K562 (cell line): Measurements from ENCODE around the gene GPR176. TPM values are rescaled to one million over a fixed set of nuclear protein-coding genes. Genes with fewer than 3 reads are reported as not detected.

ENCODE experiments used
- ATF7 ChIP-seq: fragments of 450-650 bp; IDR thresholded peaks from 2 replicates; pipeline ENCODE4 v1.7.1; 2014; ENCODE audit warnings: mild to moderate bottlenecking, moderate library complexity
- EP300 ChIP-seq: IDR thresholded peaks from 2 replicates; pipeline ENCODE4 v1.6.1; 2012; ENCODE audit warnings: low read length, improper control_type of control experiment
- JUND ChIP-seq, 2 experiments: IDR thresholded peaks; 2 replicates in 1 of 2; 3 replicates in 1 of 2; pipeline ENCODE4 v1.6.1; 2011; ENCODE audit warnings: borderline replicate concordance in 2 of 2, low read depth in 2 of 2, low read length in 2 of 2, improper control_type of control experiment in 1 of 2, missing biosample characterization in 1 of 2, missing genetic modification characterization in 1 of 2, missing genetic modification reagents in 1 of 2
- MAFF ChIP-seq: IDR thresholded peaks from 2 replicates; pipeline ENCODE4 v1.6.1; 2012; ENCODE audit warnings: low read length, improper control_type of control experiment
- MECOM ChIP-seq: fragments of 250-450 bp; sonication (Bioruptor Pico); IDR thresholded peaks from 2 replicates; pipeline ENCODE4 v1.8.0; 2022; ENCODE audit warnings: inconsistent platforms
- POLR2B ChIP-seq: fragments of 450-650 bp; IDR thresholded peaks from 2 replicates; pipeline ENCODE4 v1.6.1; 2018; ENCODE audit warnings: low read depth; ENCODE audit not compliant: partially characterized antibody
- RBM34 ChIP-seq: fragments of 200-400 bp; formaldehyde crosslinking; IDR thresholded peaks from 2 replicates; pipeline ENCODE4 v1.6.1; 2018; ENCODE audit warnings: low read length, borderline replicate concordance; ENCODE audit not compliant: insufficient read depth
- ZNF212 ChIP-seq: fragments of 450-650 bp; formaldehyde crosslinking; IDR thresholded peaks from 2 replicates; pipeline ENCODE4 v1.4.0; 2020; ENCODE audit warnings: mild to moderate bottlenecking
- polyA plus RNA-seq, 8 experiments: library from polyadenylated mRNA; depleted of rRNA in 4 of 8; stranded (reverse) in 5 of 8; unstranded in 3 of 8; fragments of >200 nt; fragmentation: Nextera tagmentation in 2 of 8; fragmentation: Illumina TruSeq in 1 of 8; extraction: Ambion mirVana in 2 of 8; extraction: Trizol in 1 of 8; gene quantifications; 2 replicates each; pipeline versions ENCODE4 v1.2.1 to v1.2.3, GENCODE V29; 2011 to 2014; ENCODE audit warnings: inconsistent platforms in 1 of 8, missing spikeins in 1 of 8
- total RNA-seq, 7 experiments: library from RNA; depleted of rRNA in 6 of 7; stranded (reverse); fragments of >200 nt in 6 of 7; fragmentation: Illumina TruSeq in 2 of 7; extraction: Trizol in 2 of 7; gene quantifications; 2 replicates each; pipeline versions ENCODE4 v1.2.1 to v1.2.3, GENCODE V29; 2011 to 2021; ENCODE audit warnings: low replicate concordance in 1 of 7
- TF ChIP-seq, protein P1 (sequence below): fragments of 200-800 bp; sonication (Bioruptor generic); IDR thresholded peaks from 2 replicates; pipeline ENCODE4 v1.6.1; 2016; ENCODE audit warnings: missing genetic modification characterization, missing compliant biosample characterization
- TF ChIP-seq, protein P2 (sequence below): fragments of 250-450 bp; sonication (Bioruptor Pico); IDR thresholded peaks from 2 replicates; pipeline ENCODE4 v1.8.0; 2022; ENCODE audit warnings: moderate library complexity, mild to moderate bottlenecking, inconsistent platforms
- TF ChIP-seq, protein P3 (sequence below): fragments of 450-650 bp; IDR thresholded peaks from 2 replicates; pipeline ENCODE4 v1.6.1; 2016; ENCODE audit warnings: missing biosample characterization, missing genetic modification characterization
- TF ChIP-seq, protein P4 (sequence below): fragments of 450-650 bp; formaldehyde crosslinking; IDR thresholded peaks from 2 replicates; pipeline ENCODE4 v1.4.0; 2020; ENCODE audit warnings: mild to moderate bottlenecking, moderate library complexity
- TF ChIP-seq, protein P5 (sequence below): sonication (generic); formaldehyde crosslinking; IDR thresholded peaks from 2 replicates; pipeline ENCODE4 v1.8.0; 2022; ENCODE audit warnings: missing genetic modification reagents, mild to moderate bottlenecking, moderate library complexity, borderline replicate concordance
- TF ChIP-seq, protein P6 (sequence below): fragments of 250-450 bp; sonication (Bioruptor Pico); IDR thresholded peaks from 2 replicates; pipeline ENCODE4 v1.8.0; 2022; ENCODE audit warnings: inconsistent platforms

GPR176 gene
- total and polyA plus RNA-seq, 9 of the 15 experiments (the other 6 are each of a cell fraction or from before 2014, with no cell fraction given): 0.03 to 1.2 (median 0.76) TPM

DNA sequence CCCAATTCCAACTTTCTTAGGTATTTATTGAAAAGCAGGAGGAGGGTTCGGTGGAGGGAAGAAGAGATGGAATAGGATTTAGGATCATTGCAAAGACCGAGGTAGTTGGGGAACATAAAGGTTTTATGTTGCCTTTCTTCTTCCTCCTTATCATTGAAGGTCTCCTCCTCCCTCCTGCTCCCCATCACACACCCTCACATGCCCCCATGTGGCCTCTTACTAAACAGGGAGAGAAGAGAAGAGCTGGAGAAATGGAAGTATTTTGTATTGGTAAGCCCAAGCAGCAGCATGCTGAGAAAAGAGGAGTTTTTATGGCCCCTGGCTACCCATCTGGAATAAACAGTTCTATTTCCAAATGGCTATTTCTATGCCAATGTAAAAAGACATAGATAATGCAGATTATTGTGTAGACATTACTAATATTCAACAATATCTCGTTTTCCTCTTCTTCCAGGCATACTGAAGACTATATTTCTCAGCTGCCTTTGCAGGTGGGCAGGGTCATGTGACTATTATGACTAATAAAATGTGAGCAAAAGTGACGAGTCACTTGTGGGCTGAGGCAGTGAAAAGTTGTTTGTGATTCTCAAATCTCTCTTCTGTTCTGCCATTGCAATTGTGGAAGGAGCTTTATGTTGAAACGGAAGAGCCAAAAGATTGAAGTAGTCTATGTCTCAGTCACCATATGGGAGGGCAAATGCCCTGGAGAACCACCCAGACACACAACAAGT, 5.2 kb upstream of the GPR176 start (continued):
- TF ChIP-seq ZNF212: no peak
- peak; percentile 21; the same call in 1 of the 2 replicates for TF ChIP-seq MAFF
- TF ChIP-seq ATF7: no peak
- 0 out of 2 replicates have a peak, but pooled peaks have one; percentile 5 for TF ChIP-seq MECOM (CRISPR knock-in tag)
- TF ChIP-seq, protein P1, sequence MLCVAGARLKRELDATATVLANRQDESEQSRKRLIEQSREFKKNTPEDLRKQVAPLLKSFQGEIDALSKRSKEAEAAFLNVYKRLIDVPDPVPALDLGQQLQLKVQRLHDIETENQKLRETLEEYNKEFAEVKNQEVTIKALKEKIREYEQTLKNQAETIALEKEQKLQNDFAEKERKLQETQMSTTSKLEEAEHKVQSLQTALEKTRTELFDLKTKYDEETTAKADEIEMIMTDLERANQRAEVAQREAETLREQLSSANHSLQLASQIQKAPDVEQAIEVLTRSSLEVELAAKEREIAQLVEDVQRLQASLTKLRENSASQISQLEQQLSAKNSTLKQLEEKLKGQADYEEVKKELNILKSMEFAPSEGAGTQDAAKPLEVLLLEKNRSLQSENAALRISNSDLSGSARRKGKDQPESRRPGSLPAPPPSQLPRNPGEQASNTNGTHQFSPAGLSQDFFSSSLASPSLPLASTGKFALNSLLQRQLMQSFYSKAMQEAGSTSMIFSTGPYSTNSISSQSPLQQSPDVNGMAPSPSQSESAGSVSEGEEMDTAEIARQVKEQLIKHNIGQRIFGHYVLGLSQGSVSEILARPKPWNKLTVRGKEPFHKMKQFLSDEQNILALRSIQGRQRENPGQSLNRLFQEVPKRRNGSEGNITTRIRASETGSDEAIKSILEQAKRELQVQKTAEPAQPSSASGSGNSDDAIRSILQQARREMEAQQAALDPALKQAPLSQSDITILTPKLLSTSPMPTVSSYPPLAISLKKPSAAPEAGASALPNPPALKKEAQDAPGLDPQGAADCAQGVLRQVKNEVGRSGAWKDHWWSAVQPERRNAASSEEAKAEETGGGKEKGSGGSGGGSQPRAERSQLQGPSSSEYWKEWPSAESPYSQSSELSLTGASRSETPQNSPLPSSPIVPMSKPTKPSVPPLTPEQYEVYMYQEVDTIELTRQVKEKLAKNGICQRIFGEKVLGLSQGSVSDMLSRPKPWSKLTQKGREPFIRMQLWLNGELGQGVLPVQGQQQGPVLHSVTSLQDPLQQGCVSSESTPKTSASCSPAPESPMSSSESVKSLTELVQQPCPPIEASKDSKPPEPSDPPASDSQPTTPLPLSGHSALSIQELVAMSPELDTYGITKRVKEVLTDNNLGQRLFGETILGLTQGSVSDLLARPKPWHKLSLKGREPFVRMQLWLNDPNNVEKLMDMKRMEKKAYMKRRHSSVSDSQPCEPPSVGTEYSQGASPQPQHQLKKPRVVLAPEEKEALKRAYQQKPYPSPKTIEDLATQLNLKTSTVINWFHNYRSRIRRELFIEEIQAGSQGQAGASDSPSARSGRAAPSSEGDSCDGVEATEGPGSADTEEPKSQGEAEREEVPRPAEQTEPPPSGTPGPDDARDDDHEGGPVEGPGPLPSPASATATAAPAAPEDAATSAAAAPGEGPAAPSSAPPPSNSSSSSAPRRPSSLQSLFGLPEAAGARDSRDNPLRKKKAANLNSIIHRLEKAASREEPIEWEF (CRISPR knock-in tag): no peak
- no peak for TF ChIP-seq RBM34
- TF ChIP-seq, protein P2, sequence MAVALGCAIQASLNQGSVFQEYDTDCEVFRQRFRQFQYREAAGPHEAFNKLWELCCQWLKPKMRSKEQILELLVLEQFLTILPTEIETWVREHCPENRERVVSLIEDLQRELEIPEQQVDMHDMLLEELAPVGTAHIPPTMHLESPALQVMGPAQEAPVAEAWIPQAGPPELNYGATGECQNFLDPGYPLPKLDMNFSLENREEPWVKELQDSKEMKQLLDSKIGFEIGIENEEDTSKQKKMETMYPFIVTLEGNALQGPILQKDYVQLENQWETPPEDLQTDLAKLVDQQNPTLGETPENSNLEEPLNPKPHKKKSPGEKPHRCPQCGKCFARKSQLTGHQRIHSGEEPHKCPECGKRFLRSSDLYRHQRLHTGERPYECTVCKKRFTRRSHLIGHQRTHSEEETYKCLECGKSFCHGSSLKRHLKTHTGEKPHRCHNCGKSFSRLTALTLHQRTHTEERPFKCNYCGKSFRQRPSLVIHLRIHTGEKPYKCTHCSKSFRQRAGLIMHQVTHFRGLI (CRISPR knock-in tag): no peak
- TF ChIP-seq POLR2B: no peak
- TF ChIP-seq EP300: no peak
- TF ChIP-seq, protein P3, sequence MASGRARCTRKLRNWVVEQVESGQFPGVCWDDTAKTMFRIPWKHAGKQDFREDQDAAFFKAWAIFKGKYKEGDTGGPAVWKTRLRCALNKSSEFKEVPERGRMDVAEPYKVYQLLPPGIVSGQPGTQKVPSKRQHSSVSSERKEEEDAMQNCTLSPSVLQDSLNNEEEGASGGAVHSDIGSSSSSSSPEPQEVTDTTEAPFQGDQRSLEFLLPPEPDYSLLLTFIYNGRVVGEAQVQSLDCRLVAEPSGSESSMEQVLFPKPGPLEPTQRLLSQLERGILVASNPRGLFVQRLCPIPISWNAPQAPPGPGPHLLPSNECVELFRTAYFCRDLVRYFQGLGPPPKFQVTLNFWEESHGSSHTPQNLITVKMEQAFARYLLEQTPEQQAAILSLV: no peak
- TF ChIP-seq, protein P4, sequence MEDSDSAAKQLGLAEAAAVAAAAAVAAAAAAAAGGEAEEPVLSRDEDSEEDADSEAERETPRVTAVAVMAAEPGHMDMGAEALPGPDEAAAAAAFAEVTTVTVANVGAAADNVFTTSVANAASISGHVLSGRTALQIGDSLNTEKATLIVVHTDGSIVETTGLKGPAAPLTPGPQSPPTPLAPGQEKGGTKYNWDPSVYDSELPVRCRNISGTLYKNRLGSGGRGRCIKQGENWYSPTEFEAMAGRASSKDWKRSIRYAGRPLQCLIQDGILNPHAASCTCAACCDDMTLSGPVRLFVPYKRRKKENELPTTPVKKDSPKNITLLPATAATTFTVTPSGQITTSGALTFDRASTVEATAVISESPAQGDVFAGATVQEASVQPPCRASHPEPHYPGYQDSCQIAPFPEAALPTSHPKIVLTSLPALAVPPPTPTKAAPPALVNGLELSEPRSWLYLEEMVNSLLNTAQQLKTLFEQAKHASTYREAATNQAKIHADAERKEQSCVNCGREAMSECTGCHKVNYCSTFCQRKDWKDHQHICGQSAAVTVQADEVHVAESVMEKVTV (CRISPR knock-in tag): peak; percentile 62
- TF ChIP-seq, protein P5, sequence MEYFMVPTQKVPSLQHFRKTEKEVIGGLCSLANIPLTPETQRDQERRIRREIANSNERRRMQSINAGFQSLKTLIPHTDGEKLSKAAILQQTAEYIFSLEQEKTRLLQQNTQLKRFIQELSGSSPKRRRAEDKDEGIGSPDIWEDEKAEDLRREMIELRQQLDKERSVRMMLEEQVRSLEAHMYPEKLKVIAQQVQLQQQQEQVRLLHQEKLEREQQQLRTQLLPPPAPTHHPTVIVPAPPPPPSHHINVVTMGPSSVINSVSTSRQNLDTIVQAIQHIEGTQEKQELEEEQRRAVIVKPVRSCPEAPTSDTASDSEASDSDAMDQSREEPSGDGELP (CRISPR knock-in tag): no peak
- TF ChIP-seq, protein P6, sequence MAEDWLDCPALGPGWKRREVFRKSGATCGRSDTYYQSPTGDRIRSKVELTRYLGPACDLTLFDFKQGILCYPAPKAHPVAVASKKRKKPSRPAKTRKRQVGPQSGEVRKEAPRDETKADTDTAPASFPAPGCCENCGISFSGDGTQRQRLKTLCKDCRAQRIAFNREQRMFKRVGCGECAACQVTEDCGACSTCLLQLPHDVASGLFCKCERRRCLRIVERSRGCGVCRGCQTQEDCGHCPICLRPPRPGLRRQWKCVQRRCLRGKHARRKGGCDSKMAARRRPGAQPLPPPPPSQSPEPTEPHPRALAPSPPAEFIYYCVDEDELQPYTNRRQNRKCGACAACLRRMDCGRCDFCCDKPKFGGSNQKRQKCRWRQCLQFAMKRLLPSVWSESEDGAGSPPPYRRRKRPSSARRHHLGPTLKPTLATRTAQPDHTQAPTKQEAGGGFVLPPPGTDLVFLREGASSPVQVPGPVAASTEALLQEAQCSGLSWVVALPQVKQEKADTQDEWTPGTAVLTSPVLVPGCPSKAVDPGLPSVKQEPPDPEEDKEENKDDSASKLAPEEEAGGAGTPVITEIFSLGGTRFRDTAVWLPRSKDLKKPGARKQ (CRISPR knock-in tag): no peak
- TF ChIP-seq JUND (IDR thresholded peaks at IDR 0.05; ENCODE audit: borderline replicate concordance, low read depth, low read length): peak; percentile 35; the same call in 1 of the 2 replicates
- no peak; the same call in 2 of the 3 replicates for TF ChIP-seq JUND (tag; IDR thresholded peaks at IDR 0.05; ENCODE audit: borderline replicate concordance, low read depth, low read length)
